ENCODE measurements around the gene NEGR1. TPM values are rescaled to one million over a fixed set of nuclear protein-coding genes. Genes with fewer than 3 reads are reported as not detected.

NEGR1 gene
- total RNA-seq, 1 experiment from 2014 or later, result 4.1 TPM

GRCh38 chr1:71850936-71851335, 431.4 kb downstream of the NEGR1 start:
- TF ChIP-seq, protein P1, sequence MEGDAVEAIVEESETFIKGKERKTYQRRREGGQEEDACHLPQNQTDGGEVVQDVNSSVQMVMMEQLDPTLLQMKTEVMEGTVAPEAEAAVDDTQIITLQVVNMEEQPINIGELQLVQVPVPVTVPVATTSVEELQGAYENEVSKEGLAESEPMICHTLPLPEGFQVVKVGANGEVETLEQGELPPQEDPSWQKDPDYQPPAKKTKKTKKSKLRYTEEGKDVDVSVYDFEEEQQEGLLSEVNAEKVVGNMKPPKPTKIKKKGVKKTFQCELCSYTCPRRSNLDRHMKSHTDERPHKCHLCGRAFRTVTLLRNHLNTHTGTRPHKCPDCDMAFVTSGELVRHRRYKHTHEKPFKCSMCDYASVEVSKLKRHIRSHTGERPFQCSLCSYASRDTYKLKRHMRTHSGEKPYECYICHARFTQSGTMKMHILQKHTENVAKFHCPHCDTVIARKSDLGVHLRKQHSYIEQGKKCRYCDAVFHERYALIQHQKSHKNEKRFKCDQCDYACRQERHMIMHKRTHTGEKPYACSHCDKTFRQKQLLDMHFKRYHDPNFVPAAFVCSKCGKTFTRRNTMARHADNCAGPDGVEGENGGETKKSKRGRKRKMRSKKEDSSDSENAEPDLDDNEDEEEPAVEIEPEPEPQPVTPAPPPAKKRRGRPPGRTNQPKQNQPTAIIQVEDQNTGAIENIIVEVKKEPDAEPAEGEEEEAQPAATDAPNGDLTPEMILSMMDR (IDR thresholded peaks at IDR 0.05; ENCODE audit: unreplicated experiment), result no peak
- no TSS peak for BruUV-seq (replicated peaks)
- Mint-ChIP-seq H3K4me1 (ENCODE audit: insufficient read depth, unreplicated experiment) (peaks cover 5% of the 10 kb centered on the region), H3K27ac (ENCODE audit: low read depth, unreplicated experiment) (no peak overlapping the region), H3K36me3 (ENCODE audit: insufficient read depth, unreplicated experiment) (no peaks in the 10 kb centered on the region), H3K27me3 (ENCODE audit: insufficient read depth, unreplicated experiment) (no peaks in the 10 kb centered on the region), H3K9me3 (ENCODE audit: unreplicated experiment) (no peaks in the 10 kb centered on the region), H3K4me3 (ENCODE audit: unreplicated experiment) (no peak overlapping the region)
- DNase-seq (ENCODE audit: unreplicated experiment), result no peak
- ChIA-PET CTCF (no interaction called here), POLR2A (no interaction called here)
- intact Hi-C loops (cut with micrococcal nuclease), result no loop called here

DNA sequence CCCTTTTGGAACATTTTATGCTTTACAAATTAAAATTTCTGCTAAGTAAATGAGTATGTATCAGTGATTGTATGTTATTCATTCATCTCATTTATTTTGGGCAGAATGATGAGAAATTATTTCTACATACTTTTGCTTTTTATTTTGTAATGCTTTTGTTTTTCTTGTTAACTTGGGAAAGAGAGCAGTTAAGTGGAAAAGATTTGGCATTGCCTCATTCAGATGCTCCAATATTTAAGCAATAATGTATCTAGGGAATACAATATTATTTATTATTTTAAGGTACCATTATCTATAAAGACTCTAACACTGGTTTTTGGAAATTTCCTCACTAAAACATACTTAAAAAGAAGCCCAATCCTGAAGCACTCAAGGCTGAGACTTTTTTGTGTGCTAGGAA, 431.8 kb downstream of the NEGR1 start:
- H3K4me1 Mint-ChIP-seq (ENCODE audit: insufficient read depth, unreplicated experiment), result peaks cover 5% of the 10 kb centered on the region
- POLR2A ChIA-PET, result no interaction called here
- no peak overlapping the region for H3K27ac Mint-ChIP-seq (ENCODE audit: low read depth, unreplicated experiment)
- no peak for DNase-seq (ENCODE audit: unreplicated experiment)
- no peaks in the 10 kb centered on the region for H3K9me3 Mint-ChIP-seq (ENCODE audit: unreplicated experiment)
- BruUV-seq (replicated peaks), result no TSS peak
- intact Hi-C loops (cut with micrococcal nuclease), result no loop called here
- CTCF ChIA-PET, result no interaction called here
- H3K27me3 Mint-ChIP-seq (ENCODE audit: insufficient read depth, unreplicated experiment), result no peaks in the 10 kb centered on the region
- TF ChIP-seq, protein P1 (IDR thresholded peaks at IDR 0.05; ENCODE audit: unreplicated experiment), result no peak
- no peak overlapping the region for H3K4me3 Mint-ChIP-seq (ENCODE audit: unreplicated experiment)
- H3K36me3 Mint-ChIP-seq (ENCODE audit: insufficient read depth, unreplicated experiment), result no peaks in the 10 kb centered on the region

- BruUV-seq (replicated peaks), result no TSS peak
- intact Hi-C loops (cut with micrococcal nuclease), result no loop called here
- TF ChIP-seq, protein P1 (IDR thresholded peaks at IDR 0.05; ENCODE audit: unreplicated experiment), result no peak
- Mint-ChIP-seq H3K9me3 (ENCODE audit: unreplicated experiment) (no peaks in the 10 kb centered on the region), H3K27me3 (ENCODE audit: insufficient read depth, unreplicated experiment) (no peaks in the 10 kb centered on the region), H3K4me1 (ENCODE audit: insufficient read depth, unreplicated experiment) (no peaks in the 10 kb centered on the region), H3K27ac (ENCODE audit: low read depth, unreplicated experiment) (no peak overlapping the region), H3K4me3 (ENCODE audit: unreplicated experiment) (no peak overlapping the region), H3K36me3 (ENCODE audit: insufficient read depth, unreplicated experiment) (no peaks in the 10 kb centered on the region)
- no peak for DNase-seq (ENCODE audit: unreplicated experiment)
- POLR2A ChIA-PET, result no interaction called here
- CTCF ChIA-PET, result interaction anchor here (0.6 kb wide), 1 partner anchor 71 kb away, joined by 3 read pairs; no protein-coding TSS in a partner anchor
These were observed 439.3 kb downstream of the NEGR1 start for GRCh38 chr1:71843012-71843411.

DNA sequence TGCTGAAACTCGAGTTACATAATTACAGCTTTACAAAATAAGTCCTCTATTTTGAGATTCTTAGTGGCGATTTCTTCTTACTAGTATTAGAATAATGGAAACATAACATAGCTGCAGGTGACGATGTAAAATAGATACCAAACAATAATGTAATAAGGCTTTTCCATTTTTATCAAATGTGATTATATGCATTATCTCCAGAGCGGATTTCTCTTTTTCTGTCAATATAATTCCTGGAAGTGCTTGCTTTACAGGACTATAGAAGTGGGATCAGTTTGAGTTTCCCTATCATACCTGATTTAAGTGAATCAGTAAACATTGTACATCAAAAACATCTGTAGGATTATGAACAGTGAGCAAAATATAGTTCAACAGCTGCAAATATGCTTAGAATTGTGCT, 442.5 kb downstream of the NEGR1 start:
- ChIA-PET CTCF (no interaction called here), POLR2A (no interaction called here)
- DNase-seq (ENCODE audit: unreplicated experiment), result no peak
- TF ChIP-seq, protein P1 (IDR thresholded peaks at IDR 0.05; ENCODE audit: unreplicated experiment), result no peak
- Mint-ChIP-seq H3K36me3 (ENCODE audit: insufficient read depth, unreplicated experiment) (no peaks in the 10 kb centered on the region), H3K4me3 (ENCODE audit: unreplicated experiment) (no peak overlapping the region), H3K27ac (ENCODE audit: low read depth, unreplicated experiment) (no peak overlapping the region), H3K9me3 (ENCODE audit: unreplicated experiment) (no peaks in the 10 kb centered on the region), H3K4me1 (ENCODE audit: insufficient read depth, unreplicated experiment) (no peaks in the 10 kb centered on the region), H3K27me3 (ENCODE audit: insufficient read depth, unreplicated experiment) (no peaks in the 10 kb centered on the region)
- intact Hi-C loops (cut with micrococcal nuclease), result no loop called here
- BruUV-seq (replicated peaks), result no TSS peak
